Measurements from ENCODE around the gene SKAP1.
"Not testable (repeated sequence)": the region's sequence is repeated elsewhere in the genome, so short reads cannot be mapped to it uniquely, and the experiment has no call there.

SKAP1 gene

GRCh38 chr17:48194097-48194550, 235.9 kb downstream of the SKAP1 start:
- no peak for DNase-seq

- no peak for DNase-seq
Observed at GRCh38 chr17:48192321-48192731, 237.7 kb downstream of the SKAP1 start.

GRCh38 chr17:48191362-48191761, 238.7 kb downstream of the SKAP1 start:
- DNase-seq: no peak

GRCh38 chr17:48190871-48191270, 239.1 kb downstream of the SKAP1 start:
- no peak for DNase-seq

- DNase-seq: no peak
Observed at GRCh38 chr17:48187872-48188608, 242.0 kb downstream of the SKAP1 start.

- not testable (repeated sequence) for DNase-seq
Observed at GRCh38 chr17:48186317-48186716, 243.7 kb downstream of the SKAP1 start.

- no peak for DNase-seq
Observed at GRCh38 chr17:48184721-48185120, 245.3 kb downstream of the SKAP1 start.

- no peak for DNase-seq
Observed at GRCh38 chr17:48181653-48182052, 248.4 kb downstream of the SKAP1 start.

- no peak for DNase-seq
Observed at GRCh38 chr17:48180842-48181629, 249.0 kb downstream of the SKAP1 start.

GRCh38 chr17:48179071-48179945, 250.7 kb downstream of the SKAP1 start:
- no peak for DNase-seq

GRCh38 chr17:48178317-48178716, 251.7 kb downstream of the SKAP1 start:
- DNase-seq: no peak

GRCh38 chr17:48177816-48178215, 252.2 kb downstream of the SKAP1 start:
- DNase-seq: no peak

GRCh38 chr17:48176471-48176855, 253.6 kb downstream of the SKAP1 start:
- DNase-seq: no peak

GRCh38 chr17:48175692-48176470, 254.1 kb downstream of the SKAP1 start:
- no peak for DNase-seq

GRCh38 chr17:48174833-48175523, 255.0 kb downstream of the SKAP1 start:
- DNase-seq: no peak

- DNase-seq: no peak
Observed at GRCh38 chr17:48173191-48173984, 256.6 kb downstream of the SKAP1 start.

GRCh38 chr17:48169926-48170325, 260.1 kb downstream of the SKAP1 start:
- DNase-seq: no peak

GRCh38 chr17:48163809-48164208, 266.2 kb downstream of the SKAP1 start:
- DNase-seq: no peak

GRCh38 chr17:48162946-48163506, 267.0 kb downstream of the SKAP1 start:
- DNase-seq: no peak

- no peak for DNase-seq
Observed at GRCh38 chr17:48162306-48162934, 267.6 kb downstream of the SKAP1 start.
